Astrocyte of the spinal cord (primary cell): Measurements from ENCODE around the gene GRAP2.

Source experiments
- DNase-seq: peaks from one replicate; pipeline ENCODE4 v3.0.0; 2011; ENCODE audit warnings: low read depth, low spot score
- H3K4me3 ChIP-seq: 2 replicates; pipeline ENCODE4 v1.5.1; 2011; ENCODE audit warnings: low read depth, mild to moderate bottlenecking, low read length, moderate library complexity
- in situ Hi-C: cut with HindIII; loops from 2 replicates; pipeline ENCODE4 v1.10.0; 2017; ENCODE audit warnings: low sequenced_read_pairs
- TF ChIP-seq, protein P1 (sequence below): IDR thresholded peaks from 2 replicates; pipeline ENCODE4 v1.5.1; 2012; ENCODE audit warnings: low read depth, mild to moderate bottlenecking, low read length, inconsistent platforms

The GRAP2 gene

DNA sequence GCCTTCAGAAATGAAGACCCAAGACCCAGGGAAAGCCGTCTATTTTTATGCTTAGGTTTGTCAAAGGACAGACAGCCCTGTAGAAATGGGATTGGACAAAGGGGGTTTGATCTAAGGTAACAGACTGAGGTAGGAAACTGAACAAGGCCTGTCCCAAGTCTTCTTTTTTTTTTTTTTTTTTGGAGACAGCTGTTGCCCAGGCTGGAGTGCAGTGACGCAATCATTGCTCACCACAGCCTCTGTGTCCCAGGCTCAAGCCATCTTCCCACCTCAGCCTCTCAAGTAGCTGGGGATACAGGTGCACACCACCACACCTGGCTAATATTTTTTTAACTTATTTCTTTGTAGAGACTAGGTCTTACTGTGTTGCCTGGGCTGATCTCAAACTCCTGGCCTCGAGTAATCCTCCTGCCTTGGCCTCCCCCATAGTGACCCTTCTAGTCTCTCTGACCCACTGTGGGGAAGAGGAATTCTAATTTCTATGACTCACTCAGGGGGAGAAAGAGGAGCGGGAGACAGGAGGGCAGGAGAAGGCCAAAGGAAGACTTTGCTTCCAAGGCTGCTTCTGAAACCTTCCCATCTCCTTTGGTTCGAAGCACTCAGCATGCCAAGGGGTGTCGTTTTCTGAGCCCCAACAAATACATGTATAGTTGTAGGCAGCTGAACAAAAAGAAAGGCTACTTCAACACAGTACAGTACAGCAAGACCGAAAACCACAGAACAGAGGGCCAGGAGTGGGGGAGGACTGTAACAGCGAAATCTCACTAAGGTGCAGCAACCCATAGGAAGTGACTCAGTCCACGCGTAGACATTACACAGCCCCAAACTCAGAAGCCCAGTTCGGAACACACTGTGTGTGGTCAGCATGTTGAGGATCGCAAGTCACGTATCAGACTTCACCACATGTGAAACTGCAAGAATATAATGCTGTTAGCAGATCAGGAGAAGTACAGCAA is 60.2 kb downstream of the GRAP2 start:
- TF ChIP-seq, protein P1, sequence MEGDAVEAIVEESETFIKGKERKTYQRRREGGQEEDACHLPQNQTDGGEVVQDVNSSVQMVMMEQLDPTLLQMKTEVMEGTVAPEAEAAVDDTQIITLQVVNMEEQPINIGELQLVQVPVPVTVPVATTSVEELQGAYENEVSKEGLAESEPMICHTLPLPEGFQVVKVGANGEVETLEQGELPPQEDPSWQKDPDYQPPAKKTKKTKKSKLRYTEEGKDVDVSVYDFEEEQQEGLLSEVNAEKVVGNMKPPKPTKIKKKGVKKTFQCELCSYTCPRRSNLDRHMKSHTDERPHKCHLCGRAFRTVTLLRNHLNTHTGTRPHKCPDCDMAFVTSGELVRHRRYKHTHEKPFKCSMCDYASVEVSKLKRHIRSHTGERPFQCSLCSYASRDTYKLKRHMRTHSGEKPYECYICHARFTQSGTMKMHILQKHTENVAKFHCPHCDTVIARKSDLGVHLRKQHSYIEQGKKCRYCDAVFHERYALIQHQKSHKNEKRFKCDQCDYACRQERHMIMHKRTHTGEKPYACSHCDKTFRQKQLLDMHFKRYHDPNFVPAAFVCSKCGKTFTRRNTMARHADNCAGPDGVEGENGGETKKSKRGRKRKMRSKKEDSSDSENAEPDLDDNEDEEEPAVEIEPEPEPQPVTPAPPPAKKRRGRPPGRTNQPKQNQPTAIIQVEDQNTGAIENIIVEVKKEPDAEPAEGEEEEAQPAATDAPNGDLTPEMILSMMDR: no peak
- in situ Hi-C loops: no loop called here
- peak; percentile 99 for DNase-seq
- H3K4me3 ChIP-seq: no peak overlapping the region

DNA sequence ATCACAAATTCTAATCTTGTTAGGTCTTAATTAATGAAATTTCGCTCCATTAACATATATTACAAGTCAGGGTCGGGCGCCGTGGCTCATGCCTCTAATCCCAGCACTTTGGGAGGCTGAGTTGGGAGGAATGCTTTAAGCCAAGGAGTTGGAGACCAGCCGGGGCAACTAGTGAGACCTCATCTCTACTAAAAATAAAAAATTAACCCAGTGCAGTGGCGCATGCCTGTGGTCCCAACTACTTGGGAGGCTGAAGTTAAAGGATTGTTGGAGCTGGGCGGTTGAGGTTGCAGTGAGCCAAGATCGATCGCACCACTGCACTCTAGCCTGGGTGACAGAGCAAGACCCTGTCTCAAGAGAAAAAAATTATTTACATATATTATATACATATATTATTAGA is 61.2 kb downstream of the GRAP2 start:
- in situ Hi-C loops: no loop called here
- H3K4me3 ChIP-seq: no peak overlapping the region
- peak; percentile 28 for DNase-seq
- TF ChIP-seq, protein P1: no peak

DNA sequence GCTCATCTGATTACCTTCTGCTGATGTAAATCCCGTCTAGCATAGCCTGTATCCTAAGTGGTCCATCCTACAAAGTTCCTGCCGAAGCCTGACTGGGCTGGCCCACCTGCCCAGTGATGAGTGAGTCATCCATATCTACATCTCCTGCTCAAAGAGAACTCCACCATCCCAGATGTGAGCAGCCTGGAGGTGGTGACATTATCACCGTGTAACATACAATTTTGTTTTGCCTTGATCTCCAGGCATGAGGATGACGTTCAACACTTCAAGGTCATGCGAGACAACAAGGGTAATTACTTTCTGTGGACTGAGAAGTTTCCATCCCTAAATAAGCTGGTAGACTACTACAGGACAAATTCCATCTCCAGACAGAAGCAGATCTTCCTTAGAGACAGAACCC is 64.9 kb downstream of the GRAP2 start:
- in situ Hi-C loops: no loop called here
- H3K4me3 ChIP-seq: no peak overlapping the region
- TF ChIP-seq, protein P1: no peak
- no peak for DNase-seq

DNA sequence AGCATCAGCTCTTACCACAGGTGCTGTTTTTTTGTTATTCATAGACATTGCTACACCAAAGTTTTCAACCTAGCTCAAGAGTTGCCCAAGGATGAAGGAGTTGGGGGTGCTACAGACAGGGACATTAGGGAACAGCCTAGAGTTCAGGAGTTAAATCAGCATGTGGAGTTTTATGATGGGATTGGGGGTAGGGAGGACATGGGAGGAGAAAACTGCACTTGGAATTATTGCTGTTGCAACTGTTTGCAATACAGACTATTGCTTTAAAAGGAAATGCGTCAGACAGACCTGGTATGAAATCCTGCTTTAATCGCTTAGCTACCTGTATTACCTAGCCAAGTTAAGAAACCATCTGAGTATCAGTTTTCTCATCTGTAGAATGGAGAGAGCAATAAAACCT is 65.6 kb downstream of the GRAP2 start:
- no peak for DNase-seq
- TF ChIP-seq, protein P1: no peak
- H3K4me3 ChIP-seq: no peak overlapping the region
- in situ Hi-C loops: no loop called here

DNA sequence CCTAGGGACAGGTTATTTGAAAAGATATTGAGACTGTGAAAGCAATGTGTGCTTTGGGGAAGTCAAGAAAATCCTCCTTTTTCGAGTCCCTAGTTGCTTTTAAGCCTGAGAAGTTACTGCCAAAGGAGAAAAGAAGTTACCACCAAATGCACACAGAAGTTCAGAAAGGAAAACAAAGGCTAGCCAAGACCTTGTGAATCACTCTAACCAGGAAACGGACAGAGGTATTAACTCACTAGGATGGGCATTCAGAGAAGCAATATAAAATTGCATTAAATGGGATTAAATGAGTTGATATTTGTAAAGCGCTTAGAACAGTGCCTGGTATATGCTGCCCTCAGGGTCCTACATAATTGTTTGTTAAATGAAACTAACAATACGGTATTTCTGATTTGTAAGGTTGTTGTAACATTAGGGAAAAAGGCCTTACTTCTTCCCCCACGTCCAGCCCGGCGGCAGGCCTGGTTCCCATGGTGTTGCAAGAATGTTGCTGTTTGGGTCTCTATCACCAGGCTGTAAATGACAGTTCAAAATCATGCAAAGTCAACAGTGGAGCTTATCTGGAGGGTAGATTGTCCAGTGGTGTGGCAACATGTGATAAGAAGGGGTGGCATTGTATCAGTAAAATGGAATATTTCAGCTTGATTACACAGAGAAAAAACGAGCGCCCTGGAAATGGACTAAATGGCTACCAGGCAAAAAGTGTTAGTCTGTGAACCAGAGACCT is 66.4 kb downstream of the GRAP2 start:
- DNase-seq: peak; percentile 78
- TF ChIP-seq, protein P1: no peak
- no peak overlapping the region for H3K4me3 ChIP-seq
- in situ Hi-C loops: no loop called here

DNA sequence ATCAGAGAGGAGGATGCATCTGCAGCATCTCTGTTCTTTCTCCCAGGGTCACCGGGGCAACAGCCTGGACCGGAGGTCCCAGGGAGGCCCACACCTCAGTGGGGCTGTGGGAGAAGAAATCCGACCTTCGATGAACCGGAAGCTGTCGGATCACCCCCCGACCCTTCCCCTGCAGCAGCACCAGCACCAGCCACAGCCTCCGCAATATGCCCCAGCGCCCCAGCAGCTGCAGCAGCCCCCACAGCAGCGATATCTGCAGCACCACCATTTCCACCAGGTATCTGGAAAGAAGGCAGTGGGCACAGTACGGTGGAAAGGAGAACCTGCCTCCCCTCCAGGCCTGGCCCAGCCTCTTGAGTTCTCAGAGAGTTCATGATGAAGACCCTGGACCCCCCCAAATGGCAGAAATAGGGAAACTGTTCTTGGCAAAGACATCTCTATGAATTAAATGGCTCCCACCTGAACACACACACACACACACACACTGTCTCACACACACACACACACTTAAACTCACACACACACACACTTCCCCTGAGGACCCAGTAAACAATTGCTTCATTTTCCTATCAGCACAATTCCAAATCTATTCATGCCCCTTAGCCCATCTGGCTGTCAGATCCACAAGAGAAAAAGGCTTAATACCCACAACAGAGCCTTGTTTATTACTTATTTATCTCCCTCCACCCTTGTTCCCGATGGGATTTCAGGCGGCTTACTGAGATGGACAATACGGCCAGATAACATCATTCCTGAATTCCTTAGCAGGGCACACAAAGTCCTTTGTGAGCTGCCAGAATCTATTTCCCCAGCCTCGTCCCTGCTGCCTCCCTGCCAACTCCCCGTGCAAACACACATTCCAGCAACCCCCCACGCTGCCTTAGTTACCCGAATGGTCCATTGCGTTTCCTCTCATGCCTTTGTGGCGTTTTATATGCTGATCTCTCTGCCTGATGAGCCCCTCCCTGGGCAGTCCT is 67.4 kb downstream of the GRAP2 start:
- TF ChIP-seq, protein P1: no peak
- no peak overlapping the region for H3K4me3 ChIP-seq
- DNase-seq: peak; percentile 13
- in situ Hi-C loops: no loop called here
